BJ (cell line): ENCODE results near the gene NFASC. TPM values are rescaled to one million over a fixed set of nuclear protein-coding genes. Genes with fewer than 3 reads are reported as not detected.

ENCODE experiments used
- CTCF ChIA-PET: fragments of 350-600 bp; formaldehyde crosslinking; extraction: SDS; loops from one replicate; lab custom pipeline; 2021; ENCODE audit warnings: antibody characterized with exemption, inconsistent platforms; lab: Yijun Ruan, JAX
- POLR2A ChIA-PET: fragments of 300-600 bp; sonication (Branson Sonifier 250); formaldehyde crosslinking; extraction: SDS; loops from one replicate; lab custom pipeline; 2021; ENCODE audit warnings: antibody characterized with exemption; lab: Charles Lee
- DNase-seq: peaks from one replicate; pipeline ENCODE4 v3.0.0-alpha.2; 2011; ENCODE audit warnings: low read depth
- H3K27me3 ChIP-seq: 2 replicates; pipeline ENCODE4 v1.6.0; 2011; ENCODE audit warnings: low read length; ENCODE audit not compliant: control insufficient read depth, insufficient read depth
- H3K36me3 ChIP-seq: 2 replicates; pipeline ENCODE4 v1.5.1; 2011; ENCODE audit warnings: low read length; ENCODE audit not compliant: control insufficient read depth, insufficient read depth
- H3K4me3 ChIP-seq: 2 replicates; pipeline ENCODE4 v1.5.1; 2011; ENCODE audit warnings: low read depth, mild to moderate bottlenecking, control low read depth, low read length
- CTCF ChIP-seq: IDR thresholded peaks from 2 replicates; pipeline ENCODE4 v1.5.1; 2011; ENCODE audit warnings: low read depth, mild to moderate bottlenecking, control low read depth, inconsistent platforms, low read length, moderate library complexity; ENCODE audit not compliant: insufficient read depth
- polyA plus RNA-seq: library from polyadenylated mRNA; depleted of rRNA; stranded (reverse); fragments of >200 nt; gene quantifications from 2 replicates; pipeline ENCODE4 v1.2.3, GENCODE V29; 2011

Gene NFASC
- polyA plus RNA-seq, 1 experiment = 10.9 TPM

DNA sequence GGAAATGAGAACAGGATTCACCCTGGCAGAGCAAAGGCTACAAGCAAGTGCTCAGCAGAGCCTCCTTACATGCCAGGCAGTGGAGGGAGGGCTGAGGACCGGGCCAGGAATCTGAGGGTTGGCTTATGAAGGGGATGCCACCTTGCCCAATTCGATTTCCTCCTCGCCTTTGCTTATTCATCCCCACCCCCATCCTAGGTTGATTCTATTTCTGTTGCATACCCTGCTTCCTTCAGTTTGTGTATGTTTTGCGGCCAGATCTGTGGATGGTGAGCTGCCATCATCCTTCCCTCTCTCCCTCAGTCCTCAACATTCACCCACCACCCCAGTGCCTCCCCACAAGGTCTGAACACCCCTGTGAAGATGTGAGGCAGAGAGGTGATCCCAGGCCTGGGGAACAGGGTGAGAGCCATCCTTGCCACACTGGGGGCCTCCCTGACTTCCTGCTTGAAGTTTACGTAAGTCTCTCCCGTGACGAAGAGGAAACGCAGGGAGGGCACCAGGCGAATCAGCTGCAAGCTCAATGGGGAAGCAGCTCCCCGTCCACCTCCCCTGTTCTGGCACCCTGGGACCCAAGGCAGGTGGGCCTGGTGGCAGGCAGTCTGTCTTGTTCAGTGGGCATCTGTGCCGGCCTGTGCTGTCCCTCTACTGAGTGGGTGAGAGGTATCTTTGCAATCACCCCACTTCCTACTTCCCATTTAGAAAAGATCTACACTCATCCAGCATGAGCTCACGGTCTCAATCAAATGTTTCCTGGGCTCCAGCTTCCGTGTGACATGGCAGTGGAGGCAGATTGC is 121.7 kb downstream of the NFASC start:
- H3K27me3 ChIP-seq = no peaks in the 10 kb centered on the region
- POLR2A ChIA-PET = no interaction called here
- no peak for DNase-seq
- CTCF ChIA-PET = interaction anchor here (0.8 to 9.6 kb wide), 6 partner anchors 16 to 263 kb away, joined by 3 to 139 read pairs (median 3); no protein-coding TSS in a partner anchor
- TF ChIP-seq CTCF = no peak
- no peaks in the 10 kb centered on the region; the same call in 1 of the 2 replicates for H3K36me3 ChIP-seq
- no peak overlapping the region for H3K4me3 ChIP-seq

DNA sequence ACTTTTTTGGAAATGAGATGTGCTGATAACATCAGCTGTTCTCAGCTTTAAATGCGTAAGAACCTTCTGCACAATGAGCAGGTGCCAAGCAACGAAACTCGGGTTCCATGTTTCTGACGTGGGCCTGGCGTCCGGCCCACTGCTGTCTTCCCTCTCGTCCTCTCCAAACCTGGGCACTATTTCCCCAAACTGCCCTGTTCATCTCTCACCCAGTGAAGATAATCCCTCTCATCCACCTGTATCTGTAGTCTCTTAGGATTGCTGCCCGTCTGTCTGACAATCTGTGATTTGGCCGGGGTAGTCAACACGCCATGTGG is 122.3 kb downstream of the NFASC start:
- Histone ChIP-seq H3K4me3 (no peak overlapping the region), H3K27me3 (no peaks in the 10 kb centered on the region), H3K36me3 (no peaks in the 10 kb centered on the region; the same call in 1 of the 2 replicates)
- no peak for TF ChIP-seq CTCF
- DNase-seq = no peak
- POLR2A ChIA-PET = no interaction called here
- CTCF ChIA-PET = interaction anchor here (0.8 to 9.6 kb wide), 4 partner anchors 16 to 263 kb away, joined by 3 to 139 read pairs (median 60); no protein-coding TSS in a partner anchor

- DNase-seq = no peak
- ChIA-PET CTCF (interaction anchor here (1.0 to 9.6 kb wide), 6 partner anchors 10 to 261 kb away, joined by 3 to 139 read pairs (median 5); no protein-coding TSS in a partner anchor), POLR2A (no interaction called here)
- Histone ChIP-seq H3K27me3 (no peaks in the 10 kb centered on the region), H3K36me3 (no peaks in the 10 kb centered on the region; the same call in 1 of the 2 replicates), H3K4me3 (no peak overlapping the region)
- TF ChIP-seq CTCF = no peak
Measured at GRCh38 chr1:204994086-204994862, 123.6 kb downstream of the NFASC start.

DNA sequence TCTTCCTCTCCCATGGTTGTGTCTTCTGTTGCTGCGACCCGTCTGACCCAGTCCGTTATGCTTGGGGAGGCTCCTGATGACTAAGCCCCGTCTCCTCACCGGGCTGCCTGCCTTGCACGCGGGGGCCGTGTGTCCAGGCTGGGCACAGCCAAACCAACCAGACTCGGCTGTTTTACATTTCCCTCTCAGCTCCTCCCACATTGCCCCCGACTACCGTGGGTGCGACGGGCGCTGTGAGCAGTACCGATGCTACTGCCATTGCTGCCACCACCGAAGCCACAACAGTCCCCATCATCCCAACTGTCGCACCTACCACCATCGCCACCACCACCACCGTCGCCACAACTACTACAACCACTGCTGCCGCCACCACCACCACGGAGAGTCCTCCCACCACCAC is 126.3 kb downstream of the NFASC start:
- no peak for DNase-seq
- TF ChIP-seq CTCF = no peak
- POLR2A ChIA-PET = no interaction called here
- CTCF ChIA-PET = interaction anchor here (0.6 to 1.3 kb wide), 3 partner anchors 30 to 259 kb away, joined by 3 to 4 read pairs (median 3); no protein-coding TSS in a partner anchor
- Histone ChIP-seq H3K36me3 (no peaks in the 10 kb centered on the region; the same call in 1 of the 2 replicates), H3K4me3 (no peak overlapping the region), H3K27me3 (no peaks in the 10 kb centered on the region)
